Spleen (tissue), 11 donors: ENCODE measurements around the gene CXXC4. TPM values are rescaled to one million over a fixed set of nuclear protein-coding genes. Genes with fewer than 3 reads are reported as not detected.

Source experiments
- DNase-seq: peaks from one replicate; pipeline ENCODE4 v3.0.0-alpha.2; 2020
- H3K27ac ChIP-seq, 8 donors: fragments of 200-600 bp; sonication (generic) in 7 of 8; 1 replicate in 4 of 8; 2 replicates in 4 of 8; pipeline versions ENCODE4 v1.5.0 to v1.8.0; 2016 to 2021; ENCODE audit warnings: inconsistent platforms in 4 of 8, mild to moderate bottlenecking in 4 of 8, moderate library complexity in 1 of 8
- H3K27me3 ChIP-seq, 7 donors: fragments of 200-600 bp; sonication (generic) in 6 of 7; replicated peaks in 1 of 7; 1 replicate in 4 of 7; 2 replicates in 3 of 7; pipeline versions ENCODE4 v1.5.0 to v1.8.0; 2016 to 2021; ENCODE audit warnings: inconsistent platforms in 3 of 7, mild to moderate bottlenecking in 1 of 7
- H3K36me3 ChIP-seq, 6 donors: fragments of 200-600 bp; sonication (generic) in 5 of 6; 1 replicate in 4 of 6; 2 replicates in 2 of 6; pipeline versions ENCODE4 v1.5.0 to v1.8.0; 2016 to 2021; ENCODE audit warnings: inconsistent platforms in 2 of 6
- H3K4me1 ChIP-seq, 6 donors: fragments of 200-600 bp; sonication (generic) in 5 of 6; 1 replicate in 3 of 6; 2 replicates in 3 of 6; pipeline versions ENCODE4 v1.5.0 to v1.8.0; 2016 to 2021; ENCODE audit warnings: inconsistent platforms in 3 of 6
- H3K4me3 ChIP-seq, 8 donors: fragments of 200-600 bp; sonication (generic) in 7 of 8; 1 replicate in 4 of 8; 2 replicates in 4 of 8; pipeline versions ENCODE4 v1.5.0 to v1.8.0; 2016 to 2021; ENCODE audit warnings: inconsistent platforms in 4 of 8, mild to moderate bottlenecking in 4 of 8, moderate library complexity in 2 of 8
- H3K9me3 ChIP-seq, 8 donors: fragments of 200-600 bp; sonication (generic) in 7 of 8; 1 replicate in 4 of 8; 2 replicates in 4 of 8; pipeline versions ENCODE4 v1.5.0 to v1.8.0; 2016 to 2021; ENCODE audit warnings: inconsistent platforms in 4 of 8
- CTCF ChIP-seq, 11 experiments: fragments of 200-600 bp in 7 of 11; fragments of 450-650 bp in 4 of 11; sonication (generic) in 4 of 11; IDR thresholded peaks in 8 of 11; conservative IDR thresholded peaks in 3 of 11; 1 replicate in 7 of 11; 2 replicates in 4 of 11; pipeline versions ENCODE4 v1.4.0 to v1.8.0; 2016 to 2021; ENCODE audit warnings: antibody characterized with exemption in 11 of 11, inconsistent platforms in 4 of 11, mild to moderate bottlenecking in 1 of 11
- POLR2A ChIP-seq, 3 donors: fragments of 450-650 bp; IDR thresholded peaks; one replicate each; pipeline ENCODE4 v1.5.1; 2017; ENCODE audit warnings: antibody characterized with exemption in 3 of 3, mild to moderate bottlenecking in 1 of 3
- POLR2AphosphoS5 ChIP-seq, 3 donors: sonication (generic); formaldehyde crosslinking; IDR thresholded peaks; one replicate each; pipeline ENCODE4 v1.5.1; 2017; ENCODE audit warnings: antibody characterized with exemption in 3 of 3
- WGBS, 5 donors: extraction: QIAGEN DNeasy Blood & Tissue Kit in 3 of 5; methylation state at CpG; one replicate each; pipeline versions ENCODE4 v1.1.5 to v1.1.7; 2013 to 2018; 5-methylcytosine and 5-hydroxymethylcytosine counted together
- intact Hi-C: fragments of 100-400 bp; cut with DNase I; formaldehyde crosslinking; loops from one replicate; pipeline ENCODE4 v1.15.0; 2023; ENCODE audit warnings: low total_unique reads
- polyA plus RNA-seq, 3 donors: library from polyadenylated mRNA; stranded (reverse); fragments of 200-250 nt; gene quantifications; one replicate each; pipeline ENCODE4 v1.2.1, GENCODE V29; 2013
- total RNA-seq, 7 donors: library from RNA; depleted of rRNA in 3 of 7; stranded (reverse); fragments of >200 nt in 3 of 7; fragmentation: NEBNext Ultra II Directional in 4 of 7; extraction: Animal tissue kit (Norgen Biotek cat#: 25700) in 4 of 7; gene quantifications; one replicate each; pipeline versions ENCODE4 v1.1.0 to v1.2.1, GENCODE V29; 2016 to 2021
- donor health status: healthy with polysubstance abuse.
- donor health status: DM: no; HTN: no; CAD: no; lungs with moderate emphysema.
- donor health status: DM: no; HTN: no; CAD: no.
- donor health status: Bipolar disorder and iron deficiency.
- donor health status: healthy.
- donor health status: DM: no; HTN: no; CAD: no.
- donor health status: DM: yes; HTN: yes; CAD: no.

The CXXC4 gene
- total and polyA plus RNA-seq, 10 donors, result 0.09 to 1.6 (median 0.54) TPM

GRCh38 chr4:104469794-104470193 lies 24.9 kb downstream of the CXXC4 start:
- TF ChIP-seq CTCF (IDR thresholded peaks at IDR 0.05 in 8 of 11, conservative IDR thresholded peaks at IDR 0.05 in 3 of 11) (no peak), POLR2A (IDR thresholded peaks at IDR 0.05) (no peak), POLR2AphosphoS5 (IDR thresholded peaks at IDR 0.05) (no peak)
- DNase-seq, result no peak
- H3K9me3 ChIP-seq, result no peaks in the 10 kb centered on the region
- no peaks in the 10 kb centered on the region for H3K4me1 ChIP-seq
- H3K4me3 ChIP-seq, result no peak overlapping the region
- intact Hi-C loops, result no loop called here
- H3K27me3 ChIP-seq, result no peaks in the 10 kb centered on the region
- no peaks in the 10 kb centered on the region for H3K36me3 ChIP-seq
- H3K27ac ChIP-seq, result no peak overlapping the region

- Histone ChIP-seq H3K4me3 (no peak overlapping the region), H3K9me3 (no peaks in the 10 kb centered on the region), H3K27me3 (no peaks in the 10 kb centered on the region), H3K4me1 (no peaks in the 10 kb centered on the region), H3K36me3 (no peaks in the 10 kb centered on the region), H3K27ac (no peak overlapping the region)
- intact Hi-C loops, result no loop called here
- DNase-seq, result no peak
- WGBS, 5 donors, result 90 to 97% (median 92%) methylated on average over 5 of the region's 5 CpGs
- no peak for TF ChIP-seq POLR2A (IDR thresholded peaks at IDR 0.05)
- no peak for TF ChIP-seq POLR2AphosphoS5 (IDR thresholded peaks at IDR 0.05)
- no peak for TF ChIP-seq CTCF (IDR thresholded peaks at IDR 0.05 in 8 of 11, conservative IDR thresholded peaks at IDR 0.05 in 3 of 11)
Measured at GRCh38 chr4:104465619-104466018, 29.1 kb downstream of the CXXC4 start.

- intact Hi-C loops, result no loop called here
- DNase-seq, result no peak
- Histone ChIP-seq H3K27me3 (no peaks in the 10 kb centered on the region), H3K4me1 (no peaks in the 10 kb centered on the region), H3K9me3 (no peaks in the 10 kb centered on the region), H3K27ac (no peak overlapping the region), H3K36me3 (no peaks in the 10 kb centered on the region), H3K4me3 (no peak overlapping the region)
- TF ChIP-seq CTCF (IDR thresholded peaks at IDR 0.05 in 8 of 11, conservative IDR thresholded peaks at IDR 0.05 in 3 of 11) (no peak), POLR2AphosphoS5 (IDR thresholded peaks at IDR 0.05) (no peak), POLR2A (IDR thresholded peaks at IDR 0.05) (no peak)
- 65 to 86% (median 80%) methylated on average over 1 of the region's 1 CpG for WGBS, 5 donors
Measured at GRCh38 chr4:104465201-104465600, 29.5 kb downstream of the CXXC4 start.

GRCh38 chr4:104462641-104463040 lies 32.1 kb downstream of the CXXC4 start:
- H3K27ac ChIP-seq, result no peak overlapping the region
- no peaks in the 10 kb centered on the region for H3K9me3 ChIP-seq
- H3K27me3 ChIP-seq, result no peaks in the 10 kb centered on the region
- H3K4me1 ChIP-seq, result no peaks in the 10 kb centered on the region
- no peaks in the 10 kb centered on the region for H3K36me3 ChIP-seq
- no peak overlapping the region for H3K4me3 ChIP-seq
- TF ChIP-seq POLR2A (IDR thresholded peaks at IDR 0.05) (no peak), POLR2AphosphoS5 (IDR thresholded peaks at IDR 0.05) (no peak), CTCF (IDR thresholded peaks at IDR 0.05 in 8 of 11, conservative IDR thresholded peaks at IDR 0.05 in 3 of 11) (no peak)
- DNase-seq, result no peak
- intact Hi-C loops, result no loop called here
